NCI-H524 treated with DMSO at 0.1 percent for 48 hours (cell line): Measurements from ENCODE around the gene ABCG1.

Source experiments
- DNase-seq: peaks from one replicate; lab custom pipeline; 2025; lab: John Stamatoyannopoulos, UW

The ABCG1 gene

GRCh38 chr21:42324896-42325295 lies 106.0 kb downstream of the ABCG1 start:
- no peak for DNase-seq

DNA sequence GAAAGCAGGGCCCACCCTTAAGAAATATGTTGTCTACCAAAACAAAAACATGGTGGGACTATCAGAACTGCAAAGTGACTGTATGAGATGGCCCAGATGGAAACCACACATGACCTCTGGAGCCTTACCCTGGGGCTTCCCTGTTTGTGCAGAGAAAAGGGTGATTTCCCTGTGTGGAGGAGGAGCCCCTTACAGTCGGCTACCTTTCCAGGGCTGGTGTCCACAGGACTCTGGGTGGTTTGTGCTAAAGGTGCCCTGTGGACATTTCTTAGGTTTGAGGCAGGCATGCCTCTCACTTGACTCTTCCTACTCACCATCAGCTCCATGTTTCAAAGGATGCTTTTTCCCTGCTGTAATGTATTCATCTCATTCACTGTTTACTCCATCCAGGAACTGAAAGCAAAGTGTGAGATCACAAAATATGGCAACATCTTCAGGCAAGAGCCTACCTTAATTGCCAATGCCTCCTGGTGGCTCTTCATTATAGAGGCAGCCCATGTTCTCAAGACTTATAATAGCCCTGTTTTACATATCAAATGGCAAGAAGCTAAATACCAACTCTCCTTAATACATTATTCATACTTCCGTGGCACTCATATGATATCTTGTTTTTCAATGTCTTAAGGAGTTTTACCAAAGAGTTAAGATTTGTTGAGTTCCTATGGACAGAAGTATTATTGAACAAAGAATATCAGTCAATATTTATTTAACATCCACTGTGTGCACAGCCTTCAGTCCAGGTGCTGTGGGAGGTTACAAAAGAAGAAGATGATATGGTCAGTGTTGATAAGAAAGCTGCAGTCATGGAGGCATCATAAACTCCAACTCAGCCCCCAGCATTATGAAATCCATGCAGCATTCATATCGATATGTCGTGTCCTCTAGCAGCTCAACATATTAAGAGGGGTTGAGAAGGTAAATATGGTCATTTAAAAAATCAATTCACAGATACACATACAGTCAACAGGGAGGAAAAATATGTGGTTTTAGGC lies 111.7 kb downstream of the ABCG1 start:
- no peak for DNase-seq

DNA sequence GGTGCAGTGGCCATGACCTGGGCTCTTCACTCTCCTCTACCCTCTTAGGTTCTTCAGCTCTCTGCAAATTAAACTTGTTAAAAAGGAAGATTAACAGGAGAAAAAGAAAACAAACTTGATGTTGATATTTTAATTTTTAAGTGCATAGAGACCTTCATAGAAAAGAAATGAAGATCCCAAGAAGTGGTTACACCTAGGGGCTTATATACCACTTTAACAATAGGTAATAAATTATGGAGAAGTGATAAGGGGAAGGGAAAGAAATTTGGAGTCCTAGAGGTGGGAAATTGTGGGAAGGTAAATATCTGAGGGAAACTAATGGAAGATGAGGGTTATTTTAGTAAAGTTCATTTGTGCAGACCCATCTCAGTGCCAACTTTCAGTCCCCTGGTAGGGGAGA lies 112.7 kb downstream of the ABCG1 start:
- DNase-seq: no peak

- DNase-seq: no peak
Measured at GRCh38 chr21:42332557-42333317, 113.8 kb downstream of the ABCG1 start.

DNA sequence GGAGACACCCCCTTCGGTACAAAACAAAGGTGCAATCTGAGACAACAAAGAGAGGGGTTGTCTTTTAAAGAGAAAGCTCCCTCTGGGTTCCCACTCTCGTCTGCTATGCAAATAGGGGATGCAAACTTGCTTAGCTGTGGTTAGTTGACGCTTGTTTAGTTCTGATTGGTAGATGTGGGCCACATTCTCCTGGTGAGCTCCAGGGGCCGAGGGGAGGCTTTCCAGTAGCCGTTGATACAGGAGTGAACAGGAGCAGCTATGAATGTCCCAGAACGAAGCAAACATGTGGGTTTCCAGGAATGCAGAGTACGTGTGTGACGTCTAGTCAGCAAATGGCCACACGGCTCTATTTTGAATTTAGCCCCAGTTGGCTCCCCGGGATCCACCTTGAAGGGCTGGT lies 117.1 kb downstream of the ABCG1 start:
- no peak for DNase-seq

DNA sequence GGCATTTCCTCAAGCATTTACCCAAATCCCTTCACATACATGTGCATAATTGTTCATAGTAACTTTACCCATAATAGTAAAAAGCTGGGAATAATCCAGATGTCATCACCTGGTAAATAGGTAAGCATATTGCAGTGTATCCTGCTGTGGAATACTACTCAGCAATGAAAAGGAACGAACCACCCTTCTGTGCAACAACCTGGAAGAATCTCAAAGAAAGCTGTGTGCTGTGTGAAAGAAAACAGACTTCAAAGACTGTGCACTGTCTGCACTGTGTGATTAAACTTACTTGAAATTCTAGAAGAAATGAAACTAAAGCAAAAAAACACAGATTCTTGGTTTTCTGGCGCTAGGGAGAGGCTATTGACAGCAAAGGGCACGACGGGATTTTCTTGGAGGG lies 118.3 kb downstream of the ABCG1 start:
- DNase-seq: no peak

DNA sequence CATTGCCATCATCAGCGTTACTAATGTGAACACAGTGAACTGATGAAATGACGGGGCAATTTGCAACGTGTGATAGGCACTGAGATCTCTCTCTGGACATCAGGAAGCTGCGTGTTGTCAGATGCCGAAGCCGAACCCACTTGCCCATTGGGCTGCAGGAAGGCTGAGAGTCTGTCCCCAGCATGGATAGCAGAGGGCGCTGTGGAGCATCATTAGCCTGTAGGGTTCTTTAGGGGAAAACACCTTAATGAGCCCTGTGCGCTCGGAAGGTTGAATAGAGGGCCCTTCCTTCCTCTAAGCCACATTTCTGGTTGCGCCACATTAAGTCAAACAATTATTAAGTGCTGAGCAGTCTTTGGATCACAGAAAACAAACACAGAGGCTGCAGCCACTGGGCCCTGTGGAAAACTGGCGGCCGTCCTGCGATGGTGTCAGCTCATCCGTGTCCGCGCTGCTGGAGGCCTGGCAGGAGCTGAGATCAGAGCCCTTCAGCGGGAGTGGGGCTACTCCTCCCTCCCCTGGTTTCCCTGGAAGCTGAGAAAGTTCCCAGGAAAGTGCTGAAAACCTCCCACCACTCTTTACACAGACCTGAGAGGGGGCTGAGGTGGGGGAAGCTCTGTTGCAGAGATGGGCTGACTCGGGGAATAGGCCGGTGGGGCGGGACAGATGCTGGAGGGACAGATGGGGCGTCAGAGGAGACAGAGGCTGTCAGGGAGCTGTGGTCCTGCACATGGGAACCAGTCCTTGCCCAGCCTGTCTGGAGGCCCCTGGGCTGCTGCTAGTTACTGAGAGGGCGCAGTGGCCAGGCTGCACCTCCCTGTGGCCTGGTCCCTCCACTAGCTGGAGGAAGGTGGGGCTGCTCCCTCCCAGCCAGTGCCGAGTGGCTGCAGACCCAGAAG lies 119.1 kb downstream of the ABCG1 start:
- DNase-seq: peak; percentile 24

DNA sequence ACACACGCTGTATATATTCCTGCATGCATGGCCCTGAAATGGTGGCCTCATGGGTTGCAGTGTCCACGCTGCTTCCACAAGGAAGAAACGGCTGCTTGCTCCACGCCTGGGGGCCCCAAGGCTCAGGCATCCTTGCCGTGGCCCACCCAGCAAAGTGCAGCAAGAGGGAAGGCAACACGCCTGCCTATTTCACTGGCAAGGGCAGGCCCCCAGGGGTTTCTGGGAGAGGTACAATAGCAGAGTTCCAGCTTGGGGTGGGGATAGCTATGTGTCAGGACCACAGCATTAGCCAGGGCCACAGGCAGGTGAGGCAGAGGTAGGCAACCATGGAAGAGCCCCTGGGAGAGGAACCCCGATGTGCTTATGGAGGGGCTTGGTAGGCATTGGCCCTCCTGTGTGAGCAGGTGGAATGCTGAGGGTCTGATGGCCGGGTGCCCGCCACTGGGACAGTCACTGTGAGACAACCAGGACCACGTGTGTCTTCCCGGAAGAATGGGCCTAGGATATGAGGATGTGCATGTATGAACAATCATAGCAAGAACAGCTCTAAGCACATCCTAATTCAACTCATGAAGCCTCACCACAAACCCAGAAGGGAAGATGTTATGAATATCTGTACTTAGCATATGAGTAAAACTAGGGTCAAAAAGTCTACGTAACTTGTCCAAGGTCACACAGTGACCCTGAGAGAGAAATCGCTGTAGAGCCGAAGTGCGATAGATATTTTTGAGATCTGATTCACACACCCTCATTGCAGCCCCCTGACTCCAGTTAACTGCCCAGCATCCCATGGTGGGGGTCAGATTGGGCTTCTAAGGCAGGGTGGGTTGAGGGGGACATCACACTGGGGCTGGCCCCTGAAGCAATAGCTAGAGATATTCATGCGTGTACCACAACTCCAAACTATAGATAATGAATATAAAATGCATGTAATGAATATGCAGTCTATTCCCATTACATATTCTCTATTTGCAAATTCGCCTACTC lies 120.1 kb downstream of the ABCG1 start:
- DNase-seq: no peak

GRCh38 chr21:42340187-42341050 lies 121.5 kb downstream of the ABCG1 start:
- DNase-seq: no peak

DNA sequence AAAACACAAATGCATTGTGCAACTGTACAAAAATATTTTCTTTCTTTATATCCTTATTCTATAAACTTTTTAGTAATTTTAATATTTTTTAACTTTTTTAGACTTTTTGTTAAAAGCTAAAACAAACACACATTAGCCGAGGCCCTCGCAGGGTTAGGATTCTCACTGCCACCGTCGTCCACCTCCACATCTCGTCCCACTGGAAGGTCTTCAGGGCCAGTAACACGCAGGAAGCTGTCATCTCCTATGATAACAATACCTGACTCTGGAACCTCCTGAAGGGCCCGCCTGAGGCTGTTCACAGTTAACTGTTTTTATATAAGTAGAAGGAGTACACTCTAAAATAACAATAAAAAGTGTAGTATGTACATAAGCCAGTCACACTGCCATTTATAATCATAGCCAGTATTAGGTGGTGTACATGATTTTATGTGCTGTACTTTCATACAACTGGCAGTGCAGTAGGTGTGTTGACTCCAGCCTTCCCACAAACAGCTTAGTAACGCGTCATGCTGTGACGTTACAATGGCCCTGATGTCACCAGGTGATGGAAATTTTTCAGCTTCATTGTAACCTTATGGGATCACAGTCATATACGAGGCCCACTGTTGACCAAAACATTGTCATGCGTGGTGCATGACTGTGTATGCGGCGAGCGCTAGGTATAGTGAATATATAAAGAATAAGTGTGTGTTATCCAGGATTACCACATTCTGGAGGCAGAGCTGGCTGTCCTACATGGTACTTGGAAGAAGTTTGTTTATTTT lies 123.0 kb downstream of the ABCG1 start:
- DNase-seq: no peak

DNA sequence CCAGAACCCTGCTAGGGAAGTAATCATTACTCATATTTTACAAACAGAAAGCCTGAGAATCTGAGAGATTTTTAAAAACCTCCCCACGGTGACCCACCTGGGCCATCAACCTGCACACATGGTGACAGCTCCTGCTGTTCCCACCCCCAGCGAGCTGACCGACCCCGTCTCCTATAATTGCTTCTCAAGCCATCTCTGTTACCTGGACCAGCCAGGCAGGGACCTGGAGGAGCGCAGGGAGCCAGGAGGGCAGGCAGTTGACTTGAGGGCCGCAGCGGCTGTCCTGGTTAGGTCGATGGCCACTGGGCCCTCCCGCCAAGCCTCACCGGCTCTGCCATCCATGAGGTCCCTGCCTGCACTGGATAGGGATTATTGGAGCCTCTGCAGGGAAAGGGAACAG lies 124.2 kb downstream of the ABCG1 start:
- DNase-seq: no peak

- DNase-seq: no peak
Measured at GRCh38 chr21:42343556-42343955, 124.6 kb downstream of the ABCG1 start.

- DNase-seq: no peak
Measured at GRCh38 chr21:42343963-42344510, 125.1 kb downstream of the ABCG1 start.

DNA sequence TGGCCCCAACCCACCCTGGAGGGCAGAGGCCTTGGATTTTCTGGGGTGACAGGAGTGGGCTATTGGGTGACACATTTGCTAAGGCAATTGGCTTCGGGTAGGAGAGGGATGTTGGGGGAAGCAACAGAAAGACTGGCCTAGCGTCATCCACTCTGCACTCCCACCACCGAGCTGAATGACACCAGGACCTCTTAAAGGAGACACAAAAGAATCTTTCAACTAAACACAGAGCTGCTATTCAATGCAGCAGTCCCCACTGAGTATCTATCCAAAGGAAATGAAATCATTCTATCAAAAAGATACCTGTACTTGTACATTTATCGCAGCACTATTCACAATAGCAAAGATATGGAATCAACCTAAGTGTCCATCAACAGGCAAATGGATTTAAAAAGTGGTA lies 125.7 kb downstream of the ABCG1 start:
- DNase-seq: no peak

DNA sequence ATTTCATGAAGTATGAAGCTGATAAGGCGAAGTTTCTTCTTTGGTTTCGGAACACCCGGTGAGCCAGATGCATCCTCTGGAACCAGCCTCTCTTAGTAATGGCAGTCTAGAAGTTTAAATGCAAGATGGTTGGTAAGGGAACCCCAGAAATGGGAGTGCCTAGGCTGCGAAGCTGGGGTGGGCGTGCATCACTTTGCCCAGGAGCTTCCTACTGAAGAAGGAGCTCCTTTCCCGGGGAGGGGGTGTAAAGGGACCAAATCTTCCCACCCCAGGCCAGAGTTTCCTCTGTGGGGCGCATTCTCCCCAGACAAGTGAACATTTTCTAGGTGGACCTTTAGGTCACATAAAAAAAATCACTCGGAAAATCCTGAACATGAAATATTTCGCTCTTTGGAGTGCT lies 127.5 kb downstream of the ABCG1 start:
- DNase-seq: no peak
